CD4-positive, alpha-beta T cell treated with Interleukin-17A for 1 hour (primary cell): ENCODE results near the gene WDSUB1.

Experiments
- DNase-seq: peaks from one replicate; pipeline ENCODE4 v3.0.0-alpha.2; 2020

WDSUB1 gene

DNA sequence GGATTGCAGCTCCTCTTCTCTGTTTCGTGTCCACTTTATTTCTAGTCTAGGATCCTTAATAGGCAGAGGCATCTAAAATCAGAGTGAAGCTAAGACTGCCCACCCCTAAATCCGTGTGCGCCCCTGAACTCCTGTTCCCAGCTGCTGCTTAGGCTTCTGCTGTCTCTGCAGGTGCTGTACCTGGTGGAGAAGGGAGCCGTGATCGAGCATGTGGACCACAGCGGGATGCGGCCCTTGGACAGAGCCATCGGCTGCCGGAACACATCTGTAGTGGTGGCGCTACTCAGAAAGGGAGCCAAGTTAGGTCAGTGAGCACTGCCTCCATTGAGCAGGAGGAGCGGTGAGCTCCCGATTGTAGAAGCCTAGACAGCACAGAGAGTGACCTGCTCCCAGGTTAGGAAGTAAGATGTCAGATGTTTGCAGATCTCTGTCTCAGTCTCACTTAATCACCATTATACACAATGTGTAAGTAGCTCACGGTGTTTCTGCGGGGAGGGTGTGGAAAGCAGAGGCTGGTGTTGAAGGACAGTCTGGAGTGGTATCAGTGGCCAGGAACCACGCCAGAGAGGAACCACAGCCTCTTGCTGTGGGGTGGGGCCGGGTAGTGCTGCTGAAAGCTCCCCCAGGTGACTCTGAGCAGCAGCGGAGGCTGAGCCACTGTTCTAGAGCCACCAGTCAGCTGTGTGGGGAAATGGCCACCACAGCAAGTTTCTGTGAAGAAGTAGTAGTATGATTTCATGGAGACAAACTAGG is 62.3 kb downstream of the WDSUB1 start:
- DNase-seq: no peak

DNA sequence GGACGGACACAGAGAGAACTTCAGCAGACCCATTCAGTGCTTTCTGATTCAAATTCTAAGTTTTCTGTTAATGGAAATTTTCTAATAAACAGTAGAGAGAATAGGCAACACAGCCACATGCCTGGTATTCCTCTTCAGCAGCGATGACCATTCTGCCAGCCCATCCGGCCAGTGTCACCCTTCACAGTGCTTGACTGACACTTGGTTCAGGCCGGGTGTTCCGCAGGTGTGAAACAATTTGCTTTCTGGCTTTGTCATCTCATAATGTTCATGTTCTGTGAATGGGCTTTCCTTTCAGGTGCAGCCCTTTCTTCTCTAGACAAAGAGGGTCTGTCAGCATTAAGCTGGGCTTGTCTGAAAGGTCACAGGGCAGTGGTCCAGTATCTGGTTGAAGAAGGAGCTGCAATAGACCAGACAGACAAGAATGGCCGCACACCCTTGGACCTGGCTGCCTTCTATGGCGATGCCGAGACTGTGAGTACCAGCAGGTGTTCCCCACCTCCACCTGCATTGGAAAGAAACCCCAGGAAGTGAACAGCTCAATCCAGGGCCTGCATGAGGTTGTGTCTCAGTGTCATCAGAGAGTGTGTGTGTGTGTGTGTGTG is 67.0 kb downstream of the WDSUB1 start:
- no peak for DNase-seq

DNA sequence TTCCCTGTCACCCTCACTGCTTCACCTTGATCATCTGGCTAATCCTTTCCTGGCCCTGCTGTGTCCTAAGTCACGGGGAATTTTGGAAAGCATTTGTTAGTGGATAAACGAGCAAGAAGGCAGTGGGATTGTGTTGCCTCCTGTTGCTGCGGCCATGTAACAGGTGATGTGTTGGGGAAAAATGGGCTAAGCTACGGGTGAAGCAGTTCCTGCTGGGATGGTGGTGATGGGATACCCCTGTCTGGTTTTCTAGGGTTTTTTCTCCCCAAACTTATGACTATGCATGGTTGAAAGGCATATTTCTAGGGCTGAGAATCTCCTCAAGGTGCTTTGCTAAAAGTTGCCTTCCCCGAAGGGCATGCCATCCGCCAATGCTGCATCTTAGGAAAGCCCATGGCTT is 68.1 kb downstream of the WDSUB1 start:
- DNase-seq: no peak

DNA sequence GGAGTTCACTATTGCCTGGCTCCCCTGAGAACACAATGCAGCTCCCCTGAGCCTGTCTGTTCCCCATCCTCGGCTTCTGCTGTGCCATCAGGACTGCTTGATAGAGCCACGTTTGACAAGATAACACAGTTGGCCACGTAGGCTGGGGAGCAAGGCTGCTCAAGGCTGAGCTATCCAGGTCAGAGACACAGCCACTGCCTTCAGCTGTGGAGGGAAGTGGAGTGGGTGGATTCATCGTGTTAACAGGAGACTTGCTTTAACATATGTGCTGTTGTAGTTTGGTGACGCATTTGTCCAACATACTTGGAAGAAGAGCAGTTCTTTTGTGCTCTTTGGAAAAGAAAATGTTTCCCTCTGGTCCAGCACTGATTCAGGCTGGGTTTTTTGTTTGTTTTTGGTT is 68.8 kb downstream of the WDSUB1 start:
- no peak for DNase-seq

DNA sequence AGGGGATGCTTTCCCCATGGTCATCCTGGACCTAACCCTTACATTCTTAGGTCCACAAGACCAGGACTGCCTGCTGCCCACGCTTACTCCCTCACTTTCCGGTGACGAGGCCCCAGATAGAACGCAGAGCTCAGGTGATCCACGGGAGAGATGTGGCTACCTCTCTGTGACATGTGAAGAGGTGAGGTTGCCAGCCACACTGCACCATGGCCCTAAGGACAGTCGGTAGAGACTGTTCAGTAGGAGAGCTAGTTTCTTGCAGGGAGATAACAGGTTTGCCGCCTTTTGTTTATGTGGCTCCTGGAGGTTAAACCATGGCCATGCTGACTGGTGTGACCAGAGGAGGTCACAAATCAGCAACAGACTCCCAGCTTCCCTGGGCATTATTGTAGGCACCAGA is 71.4 kb downstream of the WDSUB1 start:
- DNase-seq: no peak

DNA sequence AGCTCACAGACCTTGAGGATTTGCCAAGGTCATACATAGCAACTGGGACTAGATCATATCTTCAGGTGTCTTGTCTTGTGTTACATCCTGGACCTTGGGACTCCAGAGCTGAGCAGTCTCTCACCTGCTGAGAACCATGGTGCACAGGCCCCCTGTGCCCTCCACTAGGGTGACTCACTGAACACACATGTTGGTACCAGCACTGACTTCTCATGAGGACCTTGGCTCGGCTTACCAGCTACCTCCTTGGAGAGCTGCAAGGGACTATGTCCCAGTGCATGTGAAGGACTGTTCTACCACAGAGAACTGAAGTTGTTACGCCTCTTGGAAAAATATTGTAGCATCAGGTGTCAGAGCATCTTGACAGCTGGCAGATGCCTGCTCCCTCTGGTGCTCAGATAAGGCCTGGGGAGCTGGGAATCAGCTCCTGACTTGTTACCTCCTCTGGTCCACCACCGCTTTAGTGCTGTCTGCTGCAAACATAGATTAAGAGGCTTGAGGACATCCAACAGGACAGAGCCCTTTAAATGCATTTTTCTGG is 72.1 kb downstream of the WDSUB1 start:
- DNase-seq: no peak

DNA sequence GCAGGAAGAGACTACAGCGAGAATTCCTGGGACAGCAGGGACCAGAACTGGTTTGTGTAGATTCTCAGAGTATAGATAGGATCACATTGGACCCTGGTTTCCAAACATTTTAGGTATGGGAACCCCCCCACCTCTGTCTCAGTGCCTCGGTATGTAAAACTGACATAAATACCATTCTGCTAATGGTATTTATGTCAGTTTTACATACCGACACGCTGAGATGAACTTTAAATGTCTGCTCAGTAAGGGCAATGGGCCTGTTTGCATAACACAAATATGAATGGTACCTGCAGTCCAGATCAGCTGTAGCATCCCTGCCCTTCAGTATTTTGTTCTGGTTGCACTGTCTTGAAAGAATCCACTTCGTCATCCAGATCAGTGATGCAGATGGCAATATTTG is 73.2 kb downstream of the WDSUB1 start:
- DNase-seq: no peak

DNA sequence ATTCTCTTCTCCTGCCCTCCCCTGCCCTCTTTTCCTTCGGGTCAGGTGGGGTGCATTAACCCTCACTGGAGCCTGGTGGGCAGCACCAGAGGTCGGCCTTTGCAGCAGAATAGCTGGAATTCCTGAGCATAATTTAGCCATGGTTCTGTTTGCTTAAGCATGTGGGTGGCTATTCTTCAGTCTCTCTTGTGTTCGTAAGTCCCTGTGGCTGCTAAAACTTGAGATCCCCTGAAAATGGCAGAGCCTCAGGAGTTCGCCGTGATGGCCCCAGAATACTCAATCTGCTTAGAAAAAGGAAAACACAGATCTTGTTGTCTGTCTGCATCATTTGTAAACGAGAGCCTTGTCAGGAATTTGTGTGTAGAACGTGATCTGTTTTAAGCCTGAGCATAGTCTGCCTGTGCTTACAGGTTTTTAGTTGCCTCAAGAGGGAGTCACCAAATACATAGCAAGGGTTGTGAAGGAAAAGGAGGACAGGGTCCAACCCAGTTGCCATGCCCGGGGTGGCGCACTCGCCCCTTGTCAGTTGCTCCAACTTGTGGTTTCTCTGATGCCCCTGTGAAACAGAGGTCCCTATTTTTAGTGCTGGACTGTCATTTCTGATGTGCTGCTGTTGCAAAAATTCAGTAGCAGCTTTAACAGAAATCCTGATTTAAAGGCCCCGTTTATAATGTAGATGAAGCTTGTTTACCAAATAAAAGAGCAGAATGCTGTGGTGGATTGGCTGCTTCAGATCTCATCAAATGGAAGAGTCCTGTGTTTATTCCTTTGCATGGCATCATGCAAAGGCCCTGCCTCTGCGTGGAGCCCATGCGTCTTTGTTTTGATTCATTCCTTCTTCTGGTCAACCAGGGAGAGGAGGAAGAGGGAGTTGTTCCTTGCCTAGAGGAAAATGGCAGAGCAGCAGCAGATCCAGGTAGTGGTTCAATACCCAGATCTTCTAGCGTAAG is 74.8 kb downstream of the WDSUB1 start:
- no peak for DNase-seq

DNA sequence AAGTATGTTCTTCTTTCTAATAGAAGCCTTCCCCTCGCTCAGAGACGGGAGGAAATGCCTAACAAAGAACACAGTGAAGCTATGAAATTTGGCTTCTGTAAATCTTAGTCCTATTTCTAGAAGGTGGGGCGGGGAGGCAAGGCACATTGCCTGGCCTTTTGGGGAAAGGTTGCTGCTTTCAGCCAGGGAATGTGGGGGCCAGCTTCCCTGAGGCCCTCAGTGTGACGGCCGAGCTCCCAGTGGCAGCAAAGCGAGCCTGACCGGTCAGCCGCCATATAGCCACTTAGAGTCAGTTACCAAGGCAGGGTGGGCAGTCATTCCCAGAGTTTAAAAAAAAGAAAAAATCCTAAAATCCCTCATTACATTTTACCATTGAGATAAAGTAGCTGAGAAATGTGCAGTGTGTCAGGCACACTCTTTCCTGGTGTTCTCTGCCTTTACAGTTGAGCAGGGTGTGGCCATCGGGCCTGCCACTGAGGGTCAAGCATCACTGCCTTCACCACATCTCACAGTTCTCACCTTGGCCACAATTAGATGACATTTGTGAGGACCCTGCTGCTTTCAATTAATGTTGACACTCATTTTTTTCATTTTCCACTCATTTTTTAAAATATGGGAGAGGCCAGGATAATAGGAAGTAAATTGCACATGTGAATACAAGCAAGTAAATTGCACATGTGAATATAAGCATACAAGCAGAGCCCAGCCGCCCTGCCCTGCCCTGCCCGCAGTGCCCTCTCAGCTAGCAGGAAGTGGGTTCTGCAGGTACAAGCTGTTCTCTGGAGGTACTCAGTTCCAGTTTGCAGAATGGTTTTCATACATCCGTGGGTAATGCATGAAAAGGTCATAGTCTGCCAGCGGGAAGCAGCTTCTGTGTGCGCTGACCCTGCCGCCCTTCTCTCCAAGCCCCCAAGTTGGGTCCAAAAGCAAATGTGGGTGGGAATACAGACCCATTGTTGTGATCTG is 76.9 kb downstream of the WDSUB1 start:
- peak; percentile 59 for DNase-seq

DNA sequence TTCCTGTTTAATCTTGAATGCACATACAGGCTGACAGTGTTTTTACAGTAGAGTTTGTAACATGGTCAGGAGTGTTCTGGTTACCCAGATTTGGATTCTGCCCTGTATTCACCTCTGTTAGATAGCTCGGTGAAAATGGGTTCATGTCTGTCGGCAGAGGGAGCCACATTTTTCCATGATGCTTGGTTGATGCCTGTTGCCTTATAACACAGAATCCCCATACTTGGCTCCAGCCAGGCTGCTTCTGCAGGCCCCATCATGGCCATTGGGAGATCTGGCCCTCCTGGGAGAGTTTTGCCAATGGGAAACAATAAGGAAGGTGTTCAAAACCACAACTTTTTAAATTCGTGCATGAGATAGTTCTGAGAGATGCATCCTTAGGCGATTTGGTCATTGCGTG is 78.1 kb downstream of the WDSUB1 start:
- DNase-seq: no peak

DNA sequence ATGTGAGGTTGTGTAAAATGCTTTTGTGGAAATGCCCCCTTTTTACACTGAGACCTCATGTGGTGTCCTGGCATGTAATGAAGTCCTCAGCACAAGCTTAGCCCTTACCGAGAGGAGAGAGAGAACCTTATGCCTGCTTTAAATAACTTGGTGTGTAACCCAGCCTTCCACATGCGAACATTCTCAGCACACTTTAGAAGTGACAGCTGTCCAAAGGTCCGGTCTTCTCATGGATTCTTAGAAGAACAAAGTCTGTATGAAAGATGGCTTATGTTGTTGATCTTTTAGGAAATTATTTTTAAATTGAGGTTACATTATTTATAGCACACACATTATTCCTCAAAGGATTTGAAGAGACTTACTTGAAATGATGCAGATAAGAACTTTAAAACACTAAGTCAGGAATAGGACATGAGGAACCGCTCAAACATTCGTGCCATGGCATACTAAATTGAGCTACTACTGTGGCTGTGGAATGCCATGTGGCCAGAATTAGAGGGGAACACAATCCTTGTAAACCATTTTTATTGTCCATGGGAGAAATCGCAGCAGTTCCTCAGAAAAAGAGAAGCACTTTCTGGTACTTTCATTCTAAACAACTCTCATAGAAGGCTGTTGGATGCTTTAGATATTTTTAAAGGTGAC is 79.6 kb downstream of the WDSUB1 start:
- no peak for DNase-seq

DNA sequence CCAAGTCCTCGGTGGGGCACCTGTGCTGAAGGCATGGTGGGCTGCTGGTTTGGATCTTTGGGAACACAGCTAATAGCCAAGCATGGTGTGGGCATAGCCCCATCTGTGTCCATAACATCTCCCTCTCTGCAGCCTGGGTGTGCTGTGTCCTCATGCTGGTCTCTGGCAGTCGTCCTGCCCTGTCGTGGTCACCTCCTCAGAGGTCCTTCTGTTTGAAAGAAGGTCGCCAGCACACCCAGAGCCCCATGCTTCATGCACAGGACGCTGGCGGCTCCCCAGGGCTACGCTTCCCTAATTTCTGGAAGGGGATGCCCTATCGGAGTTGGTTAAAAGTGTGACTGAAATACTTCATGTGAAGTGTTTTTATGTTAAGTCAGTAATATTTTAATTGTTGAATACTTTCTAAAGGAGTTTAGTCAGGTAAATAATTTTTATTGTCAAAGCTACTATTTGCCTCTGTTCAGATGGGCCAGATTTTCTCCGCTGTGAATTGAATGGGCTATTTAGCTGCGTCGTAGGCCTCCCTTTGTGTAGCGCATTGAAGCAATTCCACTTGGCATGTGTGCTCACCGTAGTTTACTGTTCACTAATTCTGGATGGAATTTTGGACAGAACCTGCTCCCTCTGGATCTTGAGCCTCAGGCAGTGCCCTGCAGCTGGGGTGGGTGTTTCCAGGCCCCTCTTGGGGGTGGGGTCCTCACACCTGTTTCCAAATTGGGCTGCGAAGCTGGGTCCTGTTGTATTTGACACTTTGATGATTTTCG is 81.9 kb downstream of the WDSUB1 start:
- no peak for DNase-seq

DNA sequence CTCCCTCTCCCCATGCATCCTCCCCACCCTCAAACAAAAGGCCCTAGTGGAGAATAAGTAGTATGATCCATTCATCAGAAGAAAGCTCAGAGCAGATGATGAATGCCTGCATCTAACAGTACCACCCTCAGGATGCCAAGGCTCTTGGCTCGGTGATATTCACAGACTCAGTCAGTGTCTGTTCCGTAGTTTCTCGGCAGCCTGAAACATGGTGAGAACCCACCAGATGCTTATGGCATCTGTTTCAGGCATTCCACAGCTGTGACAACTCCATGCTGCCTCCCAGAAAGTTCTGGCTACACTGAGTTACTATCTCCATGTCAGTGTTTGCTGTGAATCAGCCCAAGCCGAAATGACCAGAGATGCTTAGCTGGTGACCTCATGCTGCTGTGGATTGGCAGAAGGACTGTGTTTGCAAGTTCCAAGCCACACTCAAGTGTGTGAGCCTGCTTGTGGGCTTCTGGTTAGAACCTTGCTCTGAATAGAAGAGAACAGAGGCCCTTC is 83.9 kb downstream of the WDSUB1 start:
- DNase-seq: no peak

DNA sequence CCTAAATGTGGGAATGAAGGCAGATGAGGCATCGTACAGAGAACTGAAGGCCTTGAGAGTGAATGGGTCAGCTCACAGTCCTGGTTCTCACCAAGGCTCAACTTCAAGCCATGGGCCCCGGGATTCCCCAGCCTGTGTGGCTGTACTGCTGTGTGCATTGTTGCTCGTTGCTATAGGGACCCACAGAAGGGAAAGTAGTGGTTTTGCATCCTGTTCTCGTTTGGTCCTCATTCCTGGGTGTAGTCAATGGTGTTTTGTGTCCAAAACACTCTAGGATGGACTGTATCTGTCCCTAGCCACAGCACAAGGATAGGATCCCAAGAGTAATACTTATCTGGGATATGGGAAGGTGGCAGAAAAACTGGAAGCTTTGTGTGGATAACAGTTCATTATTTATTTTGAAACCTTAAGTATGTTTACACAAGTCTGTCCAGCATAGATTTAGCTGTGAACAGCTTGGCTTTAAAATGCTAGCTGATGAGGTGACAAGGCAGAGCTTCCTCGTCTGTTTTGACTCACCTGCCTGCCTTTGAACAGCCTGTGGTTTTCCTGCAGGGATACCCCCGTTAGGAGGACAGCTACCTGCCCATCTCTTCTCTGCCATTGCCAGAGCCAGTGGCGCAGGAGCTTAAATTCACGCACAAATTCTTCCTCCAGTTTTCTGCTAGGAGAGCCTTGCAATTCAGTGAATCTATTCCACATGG is 85.0 kb downstream of the WDSUB1 start:
- peak; percentile 65 for DNase-seq

DNA sequence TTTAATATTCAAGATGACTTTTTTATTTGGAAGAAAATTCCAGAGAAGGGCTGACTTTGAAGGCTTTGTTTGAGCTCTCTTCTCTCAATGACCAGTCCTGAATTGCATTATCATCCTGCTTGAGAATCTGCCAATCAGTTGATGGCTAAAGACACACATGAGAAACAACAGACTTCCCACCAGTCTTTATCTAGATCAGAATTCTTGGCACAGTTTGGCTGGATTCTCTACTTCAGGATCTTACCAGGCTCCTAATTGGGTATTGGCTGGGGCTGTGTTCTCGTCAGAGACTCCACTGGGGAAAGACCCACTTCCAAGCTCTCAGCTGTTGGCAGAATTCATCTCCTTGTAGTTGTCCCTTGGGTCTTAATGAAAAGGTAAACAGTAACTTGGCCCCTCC is 86.0 kb downstream of the WDSUB1 start:
- DNase-seq: no peak

DNA sequence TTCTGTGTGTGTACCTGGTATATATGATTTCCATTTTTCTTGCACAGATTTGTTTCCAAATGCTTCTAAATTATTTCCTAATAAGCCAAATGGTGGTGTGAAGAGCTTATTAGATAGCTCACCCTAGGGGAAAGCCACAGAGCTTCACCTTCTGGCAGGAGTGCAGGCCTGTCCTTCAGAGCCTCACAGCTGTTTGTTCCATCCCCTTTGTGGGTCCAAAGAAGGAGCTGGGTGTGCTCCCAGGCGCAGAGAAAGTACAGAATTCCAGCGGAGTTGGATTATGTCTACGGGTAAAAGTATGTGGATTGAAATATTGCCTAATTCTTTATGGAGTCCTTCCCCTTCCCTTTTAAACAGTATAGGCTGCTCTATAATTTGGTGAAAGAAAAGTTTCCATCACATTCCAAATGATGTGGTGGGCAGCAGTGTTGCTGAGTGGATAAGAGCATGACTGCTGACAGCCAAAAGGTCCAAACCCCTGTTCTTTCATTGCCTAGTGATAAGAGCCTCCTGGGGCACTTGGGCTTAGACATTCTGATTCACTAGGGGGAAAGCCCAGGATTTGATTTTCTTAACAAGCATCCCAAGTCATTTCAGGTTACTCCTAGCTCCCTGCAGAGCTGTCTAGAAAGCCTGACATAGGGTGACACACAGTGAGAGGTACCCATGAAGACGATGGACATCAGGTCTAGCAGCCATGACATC is 86.6 kb downstream of the WDSUB1 start:
- DNase-seq: no peak

DNA sequence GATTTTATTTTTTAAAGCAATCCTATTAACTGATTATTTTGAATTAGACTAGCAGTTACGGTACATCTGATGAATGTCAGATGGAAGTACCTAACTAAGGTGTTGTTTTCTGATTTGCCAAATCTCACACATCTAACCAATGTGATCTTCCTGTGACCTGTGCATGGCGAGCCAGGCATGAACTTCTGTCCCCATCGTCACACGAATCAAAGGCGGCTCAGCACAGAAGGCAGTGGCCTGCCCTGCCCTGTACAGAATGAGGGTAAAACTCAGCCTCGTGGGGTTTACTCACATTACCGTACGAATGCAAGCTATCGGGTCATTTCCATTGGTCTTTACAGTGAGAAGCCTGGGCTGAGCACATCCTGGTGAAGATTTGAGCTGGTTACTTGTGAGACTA is 87.3 kb downstream of the WDSUB1 start:
- no peak for DNase-seq

DNA sequence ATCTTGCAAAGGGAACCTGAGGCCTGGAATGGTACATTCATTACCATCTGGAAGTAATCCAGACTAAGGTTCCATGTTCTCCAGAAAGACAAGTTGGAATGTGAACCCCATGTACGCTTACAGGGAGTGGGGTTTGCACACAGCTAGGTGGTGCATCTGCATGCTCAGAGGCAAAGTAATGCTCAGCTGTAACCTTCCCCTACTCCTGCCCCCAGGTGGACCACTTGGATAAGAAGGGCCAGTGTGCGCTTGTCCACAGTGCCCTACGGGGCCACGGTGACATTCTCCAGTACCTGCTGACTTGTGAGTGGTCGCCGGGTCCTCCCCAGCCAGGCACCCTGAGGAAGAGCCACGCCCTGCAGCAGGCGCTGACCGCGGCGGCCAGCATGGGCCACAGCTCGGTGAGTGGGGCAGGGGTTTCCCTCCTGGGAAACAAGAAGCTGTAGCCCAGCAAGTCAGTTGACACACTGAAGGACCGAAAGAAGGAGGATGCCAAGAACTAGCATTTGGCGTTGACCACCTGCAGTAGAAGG is 90.0 kb downstream of the WDSUB1 start:
- no peak for DNase-seq

DNA sequence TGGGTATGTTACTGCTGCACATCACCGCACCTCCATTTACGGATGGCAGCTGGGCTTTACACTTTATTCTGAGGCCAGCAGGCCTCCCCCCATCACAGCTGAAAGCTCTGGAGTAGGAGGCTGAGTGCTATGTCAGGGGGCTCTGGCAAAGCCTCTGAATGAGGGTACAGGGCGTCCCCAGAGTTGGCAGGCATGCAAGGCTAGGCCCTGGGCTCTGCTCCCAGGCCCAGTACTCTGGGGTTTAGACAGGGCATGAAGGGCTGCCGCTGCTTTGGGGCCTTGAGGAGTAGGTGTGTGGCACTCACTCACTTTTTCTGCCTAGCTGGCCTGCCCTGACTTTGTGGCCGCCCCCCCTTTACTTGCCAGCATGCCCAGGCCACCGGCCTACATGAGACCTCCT is 90.8 kb downstream of the WDSUB1 start:
- no peak for DNase-seq
